GM19328 (cell line): ENCODE results near the gene OR11G2.
"Not testable (repeated sequence)": the region's sequence is repeated elsewhere in the genome, so short reads cannot be mapped to it uniquely, and the experiment has no call there.

Source experiments
- ATAC-seq: cut with Tn5 transposase; IDR thresholded peaks from one replicate; pipeline ENCODE4 v1.9.1; 2021; ENCODE audit warnings: mild to moderate bottlenecking, moderate library complexity; ENCODE audit not compliant: unreplicated experiment

OR11G2 gene, protein sequence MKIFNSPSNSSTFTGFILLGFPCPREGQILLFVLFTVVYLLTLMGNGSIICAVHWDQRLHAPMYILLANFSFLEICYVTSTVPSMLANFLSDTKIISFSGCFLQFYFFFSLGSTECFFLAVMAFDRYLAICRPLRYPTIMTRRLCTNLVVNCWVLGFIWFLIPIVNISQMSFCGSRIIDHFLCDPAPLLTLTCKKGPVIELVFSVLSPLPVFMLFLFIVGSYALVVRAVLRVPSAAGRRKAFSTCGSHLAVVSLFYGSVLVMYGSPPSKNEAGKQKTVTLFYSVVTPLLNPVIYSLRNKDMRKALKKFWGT

DNA sequence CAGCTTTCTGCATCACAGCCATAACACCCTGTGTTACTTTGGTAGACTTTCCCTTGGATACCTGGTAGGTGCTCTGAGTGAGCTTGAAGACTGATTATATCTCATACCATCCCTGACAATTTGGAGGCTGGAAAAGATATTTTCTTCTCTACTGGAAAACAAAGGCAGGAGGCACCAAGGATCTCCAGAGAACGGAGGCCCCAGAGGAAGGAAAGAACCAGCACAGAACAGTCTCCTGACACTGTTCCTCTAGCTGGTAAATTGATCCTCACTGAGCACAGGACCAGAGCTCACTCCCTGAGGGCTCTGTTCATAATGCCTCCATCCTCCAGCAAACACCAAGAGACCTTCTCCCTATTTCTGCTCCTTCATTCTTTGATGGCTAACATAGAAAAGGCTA lies at the start of gene OR11G2:
Gene OR11G2, plus strand, starts transcription at position 301 of the 400 bp plus-strand sequence. CDS start 6,542 bp downstream, outside the sequence.
- no peak for ATAC-seq

DNA sequence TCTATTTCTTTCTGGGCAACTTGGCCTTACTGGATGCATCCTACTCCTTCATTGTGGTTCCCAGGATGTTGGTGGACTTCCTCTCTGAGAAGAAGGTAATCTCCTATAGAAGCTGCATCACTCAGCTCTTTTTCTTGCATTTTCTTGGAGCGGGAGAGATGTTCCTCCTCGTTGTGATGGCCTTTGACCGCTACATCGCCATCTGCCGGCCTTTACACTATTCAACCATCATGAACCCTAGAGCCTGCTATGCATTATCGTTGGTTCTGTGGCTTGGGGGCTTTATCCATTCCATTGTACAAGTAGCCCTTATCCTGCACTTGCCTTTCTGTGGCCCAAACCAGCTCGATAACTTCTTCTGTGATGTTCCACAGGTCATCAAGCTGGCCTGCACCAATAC lies 46.8 kb upstream of the OR11G2 start:
- no peak for ATAC-seq

DNA sequence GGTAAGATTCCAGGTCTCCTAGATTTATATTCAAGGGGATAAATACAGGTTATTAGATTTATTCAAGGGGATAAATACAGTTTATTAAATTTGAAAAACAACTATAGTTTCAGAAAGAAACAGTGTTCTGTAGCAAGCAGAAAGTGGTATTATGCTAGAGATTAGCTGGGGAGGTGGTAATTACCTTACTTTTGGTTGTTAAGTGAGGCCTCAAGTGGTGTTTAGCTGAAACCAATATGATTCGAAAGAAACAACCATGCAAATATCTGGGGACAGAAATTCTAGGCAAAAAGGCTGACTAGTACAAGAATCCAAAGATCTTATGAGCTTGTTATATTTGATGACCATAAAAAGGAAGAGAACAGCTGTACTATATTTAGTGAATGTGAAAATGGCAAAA lies 45.9 kb upstream of the OR11G2 start:
- ATAC-seq, result no peak

DNA sequence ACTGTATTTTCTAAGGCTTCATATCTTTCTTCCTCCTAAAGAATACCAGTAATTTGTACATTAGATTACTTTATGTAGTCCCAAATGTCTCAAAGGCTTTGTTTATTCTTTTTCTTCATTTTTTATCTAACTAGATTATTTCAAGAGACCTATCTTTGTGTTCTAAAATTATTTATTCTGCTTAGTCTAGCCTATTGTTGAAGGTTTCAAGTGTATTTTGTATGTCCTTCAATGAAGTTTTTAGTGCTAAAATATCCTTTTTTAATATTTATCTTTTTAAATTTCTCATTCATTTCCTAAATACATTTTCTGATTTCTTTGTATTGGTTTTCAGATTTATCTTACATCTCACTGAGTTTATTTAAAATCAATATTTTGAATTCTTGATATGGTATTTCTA lies 26.2 kb upstream of the OR11G2 start:
- ATAC-seq, result no peak

DNA sequence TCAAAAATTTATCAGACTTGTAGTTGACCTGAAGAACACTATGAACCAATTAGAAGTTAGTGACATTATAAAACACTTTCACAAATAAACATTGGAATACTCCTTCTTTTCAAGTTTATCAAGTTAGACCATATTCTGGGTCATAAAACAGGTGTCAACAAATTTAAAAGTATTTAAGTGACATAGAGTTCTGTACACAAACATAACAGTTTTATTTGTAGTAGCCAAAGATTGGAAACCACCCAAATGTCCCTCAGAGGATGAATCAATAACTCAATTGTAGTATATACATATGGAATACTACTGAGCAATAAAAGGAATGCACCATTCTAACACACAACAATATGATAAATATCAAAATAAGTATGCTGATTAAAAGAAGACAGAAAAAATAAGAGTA lies 23.6 kb upstream of the OR11G2 start:
- no peak for ATAC-seq

GRCh38 chr14:20169852-20170251 lies 20.8 kb upstream of the OR11G2 start:
- ATAC-seq, result not testable (repeated sequence)

GRCh38 chr14:20174205-20174604 lies 16.5 kb upstream of the OR11G2 start:
- not testable (repeated sequence) for ATAC-seq

DNA sequence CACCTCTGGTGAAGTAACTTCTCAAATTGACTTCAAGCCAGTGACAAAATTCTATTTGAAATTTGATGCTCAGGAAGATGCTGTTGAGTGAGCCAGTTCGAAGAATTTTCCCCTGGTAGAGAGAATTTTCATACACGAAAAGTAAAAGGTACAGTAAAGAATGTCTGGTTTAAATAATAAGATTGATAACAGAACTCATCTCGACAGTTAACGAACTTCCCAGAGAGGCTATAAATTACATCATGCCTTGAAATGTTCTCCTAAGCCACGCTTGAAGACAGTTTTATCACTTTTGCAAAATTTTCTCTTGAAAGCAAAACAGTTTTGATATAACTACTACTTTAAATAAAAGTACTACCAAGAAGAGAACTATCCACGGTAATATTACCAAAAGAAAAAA lies 14.4 kb upstream of the OR11G2 start:
- no peak for ATAC-seq

DNA sequence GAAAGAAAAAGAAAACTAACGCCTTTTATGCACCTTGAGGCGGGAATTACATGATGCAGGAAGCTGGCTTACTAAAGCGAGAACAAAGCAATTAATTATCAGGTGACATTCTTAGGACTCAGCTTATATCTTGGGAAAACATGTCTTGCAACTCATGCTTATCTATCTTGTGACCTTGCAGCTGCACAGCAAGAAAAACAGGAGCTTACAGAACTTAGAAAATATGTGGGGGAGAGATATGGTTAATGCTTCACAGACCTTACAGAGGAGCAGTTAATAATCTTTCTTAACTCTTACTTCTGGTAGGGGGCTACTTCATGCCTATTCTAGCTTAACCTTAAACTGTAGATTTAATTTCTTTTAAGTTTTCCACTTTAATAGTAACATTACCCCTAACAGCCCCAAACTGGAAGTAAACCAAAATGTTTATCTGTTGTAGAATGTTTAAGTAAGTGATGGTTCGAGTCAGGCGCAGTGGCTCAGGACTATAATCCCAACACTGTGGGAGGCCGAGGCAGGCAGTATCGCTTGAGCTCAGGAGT lies 13.2 kb upstream of the OR11G2 start:
- ATAC-seq, result no peak

GRCh38 chr14:20179218-20179617 lies 11.5 kb upstream of the OR11G2 start:
- no peak for ATAC-seq

DNA sequence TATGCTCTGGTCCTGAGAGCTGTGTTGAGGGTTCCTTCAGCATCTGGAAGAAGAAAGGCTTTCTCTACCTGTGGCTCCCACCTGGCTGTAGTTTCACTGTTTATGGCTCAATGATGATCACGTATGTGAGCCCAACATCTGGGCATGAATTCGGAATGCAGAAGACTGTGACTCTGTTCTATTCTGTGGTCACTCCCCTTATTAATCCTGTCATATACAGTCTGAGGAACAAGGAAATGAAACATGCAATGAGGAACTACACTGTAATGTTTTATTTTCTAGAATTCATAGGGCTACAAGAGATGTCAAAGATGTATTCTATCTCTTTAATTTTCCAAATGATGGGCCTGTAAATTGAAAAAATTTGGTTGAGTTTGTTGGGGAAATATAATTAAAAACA lies 10.8 kb upstream of the OR11G2 start:
- ATAC-seq, result no peak

- ATAC-seq, result no peak
Observed at GRCh38 chr14:20180486-20180885, 10.2 kb upstream of the OR11G2 start.

GRCh38 chr14:20184181-20184580 lies 6.5 kb upstream of the OR11G2 start:
- ATAC-seq, result no peak

- no peak for ATAC-seq
Observed at GRCh38 chr14:20191396-20191795, 700 bp downstream of the OR11G2 start.

- ATAC-seq, result no peak
Observed at GRCh38 chr14:20194101-20194500, 3.4 kb downstream of the OR11G2 start.

GRCh38 chr14:20195170-20195569 lies 4.5 kb downstream of the OR11G2 start:
- ATAC-seq, result not testable (repeated sequence)

DNA sequence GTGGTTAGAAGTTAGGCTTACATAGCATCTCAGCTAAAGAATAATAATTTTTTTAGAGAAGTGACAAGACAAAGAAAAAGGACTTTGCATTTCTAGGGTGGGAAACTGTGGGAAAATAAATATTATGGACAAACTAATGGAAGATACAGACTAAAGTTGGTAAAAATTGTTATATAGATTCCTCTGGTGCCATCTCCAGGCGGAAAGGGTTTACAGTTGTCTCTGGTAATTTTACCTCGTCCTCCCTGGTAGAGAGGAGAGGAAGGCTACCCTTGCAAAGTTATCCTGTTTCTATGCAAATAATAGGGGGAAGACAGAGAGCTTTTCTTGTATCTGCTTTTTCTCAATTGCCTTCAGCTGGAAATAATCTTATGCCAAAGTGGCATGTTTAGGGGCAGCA lies 5.2 kb downstream of the OR11G2 start:
- ATAC-seq, result no peak

DNA sequence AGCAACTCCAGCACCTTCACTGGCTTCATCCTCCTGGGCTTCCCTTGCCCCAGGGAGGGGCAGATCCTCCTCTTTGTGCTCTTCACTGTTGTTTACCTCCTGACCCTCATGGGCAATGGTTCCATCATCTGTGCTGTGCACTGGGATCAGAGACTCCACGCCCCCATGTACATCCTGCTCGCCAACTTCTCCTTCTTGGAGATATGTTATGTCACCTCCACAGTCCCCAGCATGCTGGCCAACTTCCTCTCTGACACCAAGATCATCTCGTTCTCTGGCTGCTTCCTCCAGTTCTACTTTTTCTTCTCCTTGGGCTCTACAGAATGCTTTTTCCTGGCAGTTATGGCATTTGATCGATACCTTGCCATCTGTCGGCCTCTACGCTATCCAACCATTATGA lies 6.8 kb downstream of the OR11G2 start:
- no peak for ATAC-seq

- no peak for ATAC-seq
Observed at GRCh38 chr14:20198991-20199390, 8.3 kb downstream of the OR11G2 start.

- no peak for ATAC-seq
Observed at GRCh38 chr14:20204721-20205120, 14.0 kb downstream of the OR11G2 start.

- no peak for ATAC-seq
Observed at GRCh38 chr14:20209595-20209994, 18.9 kb downstream of the OR11G2 start.

GRCh38 chr14:20212406-20212805 lies 21.7 kb downstream of the OR11G2 start:
- ATAC-seq, result not testable (repeated sequence)

- no peak for ATAC-seq
Observed at GRCh38 chr14:20215196-20215595, 24.5 kb downstream of the OR11G2 start.
